Measurements from ENCODE around the gene RAB1A.
"Not testable (repeated sequence)": the region's sequence is repeated elsewhere in the genome, so short reads cannot be mapped to it uniquely, and the experiment has no call there.

RAB1A gene

DNA sequence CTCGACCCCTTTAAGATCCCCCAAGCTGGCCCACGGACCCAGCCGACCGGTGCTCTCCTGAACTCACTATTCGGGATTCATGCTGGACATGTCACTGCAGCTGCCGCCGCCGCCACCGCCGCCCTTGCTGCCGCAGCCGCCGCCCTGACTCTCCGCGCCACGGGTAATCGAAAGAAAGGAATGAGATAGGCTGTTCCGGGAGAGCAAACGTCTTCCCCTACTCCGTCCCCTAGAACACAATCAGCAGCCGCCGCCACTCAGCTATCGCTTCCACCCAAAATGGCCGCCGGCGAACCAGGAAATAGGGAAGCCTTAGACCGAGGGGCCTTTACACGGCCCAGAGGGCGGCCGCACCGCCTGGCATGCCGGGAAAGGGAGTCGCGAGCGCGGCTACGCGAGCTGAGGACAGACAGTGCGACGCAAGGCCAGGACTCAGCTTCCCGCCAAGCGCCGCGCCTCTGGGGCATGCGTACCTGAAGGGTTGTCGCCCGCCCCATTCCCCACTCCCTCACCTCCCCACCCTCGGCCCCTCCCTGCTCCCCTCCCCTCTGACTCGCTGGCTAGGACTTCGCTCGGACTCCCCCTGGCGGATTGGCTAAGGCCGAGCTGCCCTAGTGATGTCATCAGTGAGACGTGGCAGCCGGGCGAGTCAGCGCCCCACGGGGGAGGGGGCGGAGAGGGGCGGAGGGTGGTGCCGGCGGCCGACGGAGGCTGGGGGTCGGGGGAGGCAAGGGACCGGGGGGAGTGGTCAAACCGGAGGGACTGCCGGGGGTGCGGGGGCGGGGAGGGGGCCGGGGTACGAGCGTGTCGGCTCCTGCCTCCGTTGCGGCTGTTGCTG, at the start of gene RAB1A:
Gene RAB1A (minus strand): TSS at position 281 of the 838 bp plus-strand sequence. CDS start 191 bp downstream, at position 90.
- DNase-seq, result peak; percentile 99 to 100 (median 100)

DNA sequence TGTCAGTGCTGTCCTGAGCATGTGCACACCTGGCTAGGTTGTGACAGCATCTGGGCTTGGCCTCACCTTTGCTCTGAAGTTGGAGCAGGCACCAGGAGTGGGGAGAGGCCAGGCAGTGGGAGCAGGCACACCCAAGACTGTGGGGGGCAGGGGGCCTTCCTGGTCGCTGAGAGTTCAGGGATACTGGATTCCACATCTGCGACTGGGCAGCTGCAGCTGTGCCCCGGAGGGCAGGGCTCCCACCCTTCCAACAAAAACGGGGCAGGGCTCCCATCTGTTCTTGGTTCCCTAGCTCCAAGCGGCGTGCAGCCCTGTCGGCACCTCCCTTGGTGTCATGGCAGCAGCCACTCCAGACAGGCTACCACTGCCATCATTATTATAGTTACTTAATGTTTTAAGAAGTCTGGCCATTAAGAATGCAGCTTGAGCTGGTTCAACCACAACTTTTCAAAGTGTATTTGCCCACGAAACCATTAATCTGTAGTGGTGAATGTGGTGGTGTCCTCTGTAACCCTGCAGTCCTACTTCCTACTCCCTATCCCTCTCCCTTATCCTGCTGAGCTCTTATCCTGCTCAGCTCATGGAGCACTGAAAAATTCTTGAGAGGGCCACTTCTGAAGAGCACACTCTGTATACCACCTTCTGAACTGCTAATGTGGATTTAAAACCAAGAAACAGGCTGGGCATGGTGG, 48.0 kb upstream of the RAB1A start:
- no peak for DNase-seq

DNA sequence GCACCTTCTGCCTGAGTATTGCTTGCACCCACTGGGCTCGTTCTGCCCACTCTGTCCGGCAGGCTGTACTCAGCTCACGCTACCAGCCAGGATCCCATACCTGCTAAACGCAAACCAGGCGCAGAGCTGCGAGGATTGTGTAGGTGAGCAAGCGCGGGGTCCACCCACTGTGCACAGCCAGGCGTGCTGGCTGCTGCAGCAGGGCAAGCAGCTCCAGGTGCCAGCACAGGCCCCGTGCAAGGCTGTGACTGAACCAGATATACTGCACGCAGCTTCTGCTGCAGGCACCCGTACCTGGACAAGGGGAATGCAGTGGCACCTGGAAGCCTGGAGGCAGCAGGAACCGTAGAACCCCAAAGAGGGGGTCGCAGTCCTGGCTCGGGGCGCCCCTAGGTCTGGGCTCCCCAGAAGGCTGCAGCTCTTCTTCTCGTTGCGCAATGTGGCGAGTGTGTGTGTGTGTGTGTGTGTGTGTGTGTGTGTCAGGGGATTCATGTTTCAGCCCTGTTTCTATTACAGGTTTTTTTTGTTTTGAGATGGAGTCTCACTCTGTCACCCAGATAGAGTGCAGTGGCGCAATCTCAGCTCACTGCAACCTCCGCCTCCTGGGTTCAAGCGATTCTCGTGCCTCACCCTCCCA, 46.1 kb upstream of the RAB1A start:
- DNase-seq, result no peak

DNA sequence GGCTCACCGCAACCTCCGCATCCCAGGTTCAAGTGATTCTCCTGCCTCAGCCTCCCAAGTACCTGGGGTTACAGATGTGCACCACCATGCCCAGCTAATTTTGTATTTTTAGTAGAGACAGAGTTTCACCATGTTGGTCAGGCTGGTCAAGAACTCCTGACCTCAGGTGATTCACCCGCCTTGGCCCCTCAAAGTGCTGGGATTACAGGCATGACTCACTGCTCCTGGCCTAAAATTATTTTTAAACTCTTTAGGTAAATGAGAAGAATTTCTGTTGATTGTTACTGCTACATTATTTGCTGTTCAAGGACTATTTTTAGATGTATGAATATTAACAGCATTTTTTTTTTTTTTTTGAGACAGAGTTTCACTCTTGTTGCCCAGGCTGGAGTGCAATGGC, 44.1 kb upstream of the RAB1A start:
- DNase-seq, result not testable (repeated sequence)

DNA sequence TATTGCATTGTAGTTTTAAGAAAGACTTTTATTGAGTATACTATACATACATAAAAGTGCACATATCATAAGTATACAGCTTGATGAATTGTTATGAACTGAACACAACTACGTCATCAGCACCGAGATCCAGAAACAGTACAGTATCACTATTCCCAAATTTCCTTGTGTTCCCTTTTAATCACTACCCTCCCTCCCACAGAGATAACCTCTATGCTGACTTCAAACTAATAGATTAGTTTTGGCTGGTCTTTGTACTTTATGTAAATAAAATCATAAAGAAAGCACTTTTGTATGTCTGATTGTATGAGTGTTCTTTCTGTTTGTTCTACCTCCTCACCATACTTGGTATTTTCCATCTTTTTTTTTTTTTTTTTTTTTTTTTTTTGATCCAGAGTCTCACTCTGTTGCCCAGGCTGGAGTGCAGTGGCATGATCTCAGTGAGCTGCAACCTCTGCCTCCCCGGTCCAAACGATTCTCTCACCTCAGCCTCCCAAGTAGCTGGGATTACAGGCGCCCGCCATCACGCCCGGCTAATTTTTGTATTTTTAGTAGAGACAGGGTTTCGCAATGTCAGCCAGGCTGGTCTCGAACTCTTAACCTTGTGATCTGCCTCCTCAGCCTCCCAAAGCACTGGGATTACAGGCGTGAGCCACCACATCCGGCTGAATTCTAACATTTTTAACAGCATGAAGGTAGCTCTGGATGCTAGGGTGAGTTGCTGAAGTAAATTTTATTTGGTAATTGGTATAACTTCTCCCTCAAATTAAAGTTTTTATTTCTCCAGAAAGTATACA, 43.3 kb upstream of the RAB1A start:
- DNase-seq, result no peak

DNA sequence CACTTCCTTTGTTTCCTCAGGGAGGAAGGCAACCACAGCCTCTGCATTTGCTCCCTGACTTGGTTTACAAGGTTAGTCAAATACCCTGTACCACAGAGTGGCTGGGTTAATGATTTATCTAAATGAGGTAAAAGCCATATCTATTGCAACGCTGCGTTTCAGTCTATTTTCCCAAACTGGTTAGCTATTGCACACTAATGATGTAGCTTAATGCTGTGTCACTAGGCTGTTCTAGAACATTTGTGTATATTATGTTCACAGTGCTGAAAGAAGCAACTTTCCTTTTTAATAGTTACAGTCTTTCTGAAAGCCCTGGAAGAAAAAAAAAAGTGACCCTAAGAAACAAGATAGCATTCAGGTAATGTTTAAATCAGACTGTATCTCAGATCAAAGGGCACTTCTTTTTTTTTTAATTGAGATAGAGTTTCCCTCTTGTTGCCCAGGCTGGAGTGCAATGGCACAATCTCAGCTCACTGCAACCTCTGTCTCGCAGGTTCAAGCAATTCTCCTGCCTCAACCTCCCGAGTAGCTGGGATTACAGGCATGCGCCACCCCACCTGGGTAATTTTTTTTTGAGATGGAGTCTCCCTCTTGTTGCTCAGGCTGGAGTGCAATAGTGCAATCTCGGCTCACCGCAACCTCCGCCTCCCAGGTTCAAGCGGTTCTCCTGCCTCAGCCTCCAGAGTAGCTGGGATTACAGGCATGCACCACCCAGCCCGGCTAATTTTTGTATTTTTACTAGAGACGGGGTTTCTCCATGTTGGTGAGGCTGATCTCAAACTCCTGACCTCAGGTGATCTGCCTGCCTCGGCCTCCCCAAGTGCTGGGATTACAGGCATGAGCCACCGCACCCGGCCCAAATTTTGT, 40.9 kb upstream of the RAB1A start:
- not testable (repeated sequence) for DNase-seq

DNA sequence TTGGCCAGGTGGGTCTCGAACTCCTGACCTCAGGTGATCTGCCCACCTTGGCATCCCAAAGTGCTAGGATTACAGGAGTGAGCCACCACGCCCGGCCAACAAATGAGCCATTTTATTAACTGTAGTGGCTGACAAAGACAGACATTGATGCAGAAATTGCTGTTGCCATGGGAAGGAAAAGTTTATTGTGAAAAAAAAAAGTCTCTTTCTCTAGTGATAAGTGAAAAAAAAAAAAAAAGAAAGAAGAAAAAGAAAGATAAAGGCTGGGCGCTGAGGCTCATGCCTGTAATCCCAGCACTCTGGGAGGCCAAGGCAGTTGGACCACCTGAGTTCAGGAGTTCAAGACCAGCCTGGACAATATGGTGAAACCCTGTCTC, 39.8 kb upstream of the RAB1A start:
- no peak for DNase-seq

DNA sequence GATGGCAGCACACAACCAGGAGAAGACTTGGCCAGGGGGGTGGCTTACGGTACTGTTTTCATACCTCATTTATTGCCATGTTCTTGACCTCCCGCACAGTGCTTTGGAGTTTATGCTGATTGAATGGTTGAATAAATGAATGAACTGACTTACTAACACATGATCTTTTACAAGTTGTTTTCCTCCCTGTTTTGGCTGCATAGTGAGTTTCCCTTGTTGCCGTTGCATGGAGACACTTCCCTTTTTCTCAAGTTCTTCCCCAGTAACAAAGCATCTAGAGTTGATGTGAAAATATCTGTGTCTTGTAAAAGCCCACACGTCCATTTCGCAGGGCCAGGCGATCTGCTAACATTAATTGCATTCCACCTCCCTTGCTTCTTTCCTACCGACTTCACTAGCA, 35.7 kb upstream of the RAB1A start:
- DNase-seq, result peak; percentile 70 to 86 (median 84)

DNA sequence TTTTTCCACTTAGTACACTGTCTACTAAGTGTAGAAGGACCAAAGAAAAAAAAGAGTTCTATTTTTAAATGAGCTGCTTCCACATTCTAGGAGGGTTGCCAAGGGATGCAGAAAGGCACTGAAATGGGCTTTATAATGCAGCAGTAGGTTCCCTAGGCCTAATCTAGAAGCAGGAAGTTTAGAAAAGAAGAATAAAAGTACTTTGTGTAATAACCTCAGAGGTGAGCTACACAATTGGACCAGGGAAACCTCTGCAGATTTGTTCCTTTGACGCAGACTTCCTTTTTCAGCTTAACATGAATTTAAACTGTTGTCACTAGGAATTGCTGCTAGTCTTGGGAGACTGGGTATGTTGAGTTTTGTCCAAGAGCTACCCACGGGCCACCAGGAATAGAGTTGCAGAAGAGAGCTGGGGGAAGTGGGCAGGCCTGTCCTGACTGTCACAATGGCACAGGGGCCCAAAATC, 34.6 kb upstream of the RAB1A start:
- DNase-seq, result peak; percentile 29 to 32 (median 29)

DNA sequence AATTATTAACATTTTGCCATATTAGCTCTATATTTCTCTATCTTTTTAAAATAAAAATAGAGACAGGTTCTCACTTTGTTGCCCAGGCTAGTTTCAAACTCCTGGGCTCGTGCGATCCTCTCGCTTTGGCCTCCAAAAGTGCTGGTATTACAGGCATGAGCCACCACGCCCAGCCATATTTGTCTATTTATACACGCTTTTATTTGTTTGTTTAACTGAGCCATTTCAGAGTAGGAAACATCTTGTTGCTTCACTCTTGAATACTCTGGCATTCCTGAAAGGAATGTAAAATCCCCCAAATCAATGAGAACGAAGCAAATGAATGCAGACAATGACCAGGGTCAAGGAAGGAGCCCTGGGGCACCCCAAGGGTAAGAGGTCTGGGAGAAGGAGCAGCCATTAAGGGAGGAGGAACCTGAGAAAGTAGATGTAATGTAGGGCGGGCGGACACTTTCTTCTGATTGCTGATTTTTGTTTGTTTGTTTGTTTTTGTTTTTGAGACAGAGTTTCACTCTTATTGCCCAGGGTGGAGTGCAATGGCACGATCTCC, 31.7 kb upstream of the RAB1A start:
- DNase-seq, result no peak

DNA sequence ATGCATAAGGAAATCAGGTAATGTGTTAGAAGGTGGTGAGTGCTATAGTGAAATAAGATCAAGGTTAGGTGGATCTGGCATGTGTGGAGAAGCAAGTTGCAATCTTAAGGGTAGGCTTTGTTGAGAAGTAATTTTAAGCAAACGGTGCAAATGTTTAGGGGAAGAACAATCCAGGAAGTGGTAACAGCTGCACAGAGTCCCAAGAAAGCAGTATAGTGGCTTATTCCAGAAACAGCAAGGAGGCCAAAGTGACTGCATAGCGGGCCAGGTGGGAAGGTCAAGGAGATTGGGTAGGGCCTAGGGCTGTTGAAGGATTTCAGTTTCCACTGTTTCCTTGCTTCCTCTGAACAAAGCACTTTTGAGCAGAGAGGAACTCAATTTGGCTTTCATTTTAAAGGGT, 30.0 kb upstream of the RAB1A start:
- DNase-seq, result peak; percentile 32 to 44 (median 41)

DNA sequence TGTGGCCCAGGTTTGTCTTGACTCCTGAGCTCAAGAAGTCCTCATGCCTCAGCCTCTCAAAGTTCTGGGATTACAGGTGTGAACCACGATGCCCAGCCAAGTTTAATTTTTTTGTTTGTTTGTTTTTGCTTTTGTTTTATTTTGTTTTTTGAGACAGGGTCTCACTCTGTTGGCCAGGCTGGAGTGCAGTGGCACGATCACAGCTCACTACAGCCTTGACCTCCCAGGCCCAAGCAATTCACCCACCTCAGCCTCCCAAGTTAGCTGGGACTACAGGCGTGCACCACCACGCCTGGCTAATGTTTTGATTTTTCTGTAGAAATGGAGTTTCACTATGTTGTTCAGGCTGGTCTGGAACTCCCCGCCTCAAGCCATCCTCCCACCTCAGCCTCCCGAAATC, 29.4 kb upstream of the RAB1A start:
- DNase-seq, result no peak

DNA sequence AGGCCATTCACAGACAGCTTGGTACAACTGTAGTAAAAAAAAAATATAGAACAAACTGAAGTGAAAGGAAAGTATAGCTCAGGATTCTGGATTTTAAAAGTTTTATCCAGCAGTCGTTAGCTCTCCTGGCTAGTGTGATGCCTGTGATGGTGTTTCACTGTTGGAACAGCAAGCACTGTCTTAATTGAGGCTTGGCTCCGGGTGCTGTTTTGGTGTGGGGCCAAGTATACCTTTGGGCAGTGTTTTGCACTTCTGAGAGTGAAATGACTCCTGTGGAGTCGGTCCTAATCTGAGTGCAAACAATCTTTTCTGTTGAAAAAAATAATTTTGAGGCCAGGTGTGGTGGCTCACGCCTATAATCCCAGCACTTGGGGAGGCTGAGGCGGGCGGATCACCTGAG, 28.7 kb upstream of the RAB1A start:
- no peak for DNase-seq

DNA sequence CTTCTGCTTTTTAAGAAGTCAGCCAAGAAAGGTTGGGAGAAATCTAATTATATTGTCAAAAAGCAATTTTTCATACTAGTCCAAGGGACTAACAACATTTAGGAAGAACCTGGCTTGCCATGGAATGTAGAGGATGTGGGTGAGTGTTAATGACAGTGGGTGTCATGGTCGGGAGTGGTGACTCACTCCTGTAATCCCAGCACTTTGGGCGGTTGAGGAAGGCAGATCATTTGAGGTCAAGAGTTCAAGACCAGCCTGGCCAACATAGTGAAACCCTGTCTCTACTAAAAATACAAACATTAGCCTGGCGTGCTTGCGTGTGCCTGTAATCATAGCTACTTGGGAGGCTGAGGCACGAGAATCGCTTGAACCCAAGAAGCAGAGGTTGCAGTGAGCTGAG, 27.9 kb upstream of the RAB1A start:
- peak; percentile 27 to 29 (median 28) for DNase-seq

DNA sequence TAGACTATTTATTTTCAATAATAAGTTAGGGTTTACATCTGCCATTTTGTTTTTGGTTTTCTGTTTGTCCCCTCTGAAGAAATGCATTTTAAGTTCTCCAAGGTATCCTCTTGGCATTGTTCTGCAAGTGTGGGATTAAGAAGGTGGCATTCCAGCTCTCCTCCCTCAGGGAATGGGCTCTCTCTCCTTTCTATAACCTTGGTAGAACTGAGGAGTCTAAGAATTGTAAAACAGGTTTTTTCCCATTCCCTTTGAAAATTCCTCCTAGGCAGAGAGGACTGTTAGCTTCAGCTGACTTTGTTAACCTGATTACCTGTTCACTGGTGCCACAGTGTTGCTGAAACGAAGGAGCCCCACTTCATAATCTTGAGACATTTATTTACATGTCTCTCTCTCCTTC, 26.1 kb upstream of the RAB1A start:
- no peak for DNase-seq

DNA sequence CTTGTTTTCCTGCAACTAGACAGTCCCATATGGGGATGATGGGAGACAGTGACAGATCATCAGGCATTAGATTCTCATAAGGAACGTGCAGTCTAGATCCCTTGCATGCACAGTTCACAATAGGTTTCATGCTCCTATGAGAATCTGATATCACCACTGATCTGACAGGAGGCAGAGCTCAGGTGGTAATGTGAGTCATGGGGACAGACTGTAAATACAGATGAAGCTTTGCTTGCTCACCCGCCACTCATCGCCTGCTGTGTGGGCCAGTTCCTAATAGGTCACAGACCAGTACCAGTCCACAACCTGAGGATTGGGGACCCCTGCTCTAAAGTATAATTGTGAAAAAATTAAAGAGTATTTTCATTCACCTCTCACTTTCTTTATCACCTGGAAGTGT, 23.6 kb upstream of the RAB1A start:
- DNase-seq, result no peak

DNA sequence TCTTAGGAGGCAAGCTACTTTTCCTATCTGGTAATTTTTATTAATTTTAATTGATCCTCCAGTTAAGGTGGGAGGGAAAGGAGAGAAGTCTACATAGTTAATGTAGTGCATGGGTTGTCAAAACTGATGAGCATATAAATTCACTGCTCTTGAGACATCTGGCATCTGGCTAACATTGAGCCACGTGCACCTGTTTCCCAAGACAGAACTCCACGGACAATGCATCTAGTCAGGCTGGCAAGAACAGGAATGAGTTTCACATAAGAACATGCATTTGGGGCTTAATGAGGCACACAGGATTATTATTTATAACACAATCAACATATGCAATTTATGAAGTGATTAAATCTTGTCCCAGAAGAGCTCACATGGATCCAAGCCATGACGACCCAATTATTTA, 16.2 kb upstream of the RAB1A start:
- no peak for DNase-seq

DNA sequence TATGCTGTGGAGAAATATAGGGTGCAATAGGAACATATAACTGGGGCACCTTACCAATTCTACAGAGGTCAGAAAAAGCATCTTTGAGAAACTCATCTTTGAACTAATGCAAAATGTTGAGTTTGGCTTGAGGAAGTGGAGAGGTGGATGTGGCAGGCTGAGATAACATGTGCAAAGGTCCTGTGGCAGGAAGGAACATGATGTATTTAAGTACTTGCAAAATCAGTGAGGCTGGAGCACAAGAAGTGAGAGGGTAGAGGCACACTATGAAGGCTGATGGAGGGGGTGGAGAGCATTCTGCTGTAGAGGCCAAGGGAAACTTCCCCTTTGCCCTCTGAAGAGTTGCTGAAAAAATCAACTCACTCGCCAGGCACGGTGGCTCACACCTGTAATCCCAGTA, 14.7 kb upstream of the RAB1A start:
- DNase-seq, result no peak

DNA sequence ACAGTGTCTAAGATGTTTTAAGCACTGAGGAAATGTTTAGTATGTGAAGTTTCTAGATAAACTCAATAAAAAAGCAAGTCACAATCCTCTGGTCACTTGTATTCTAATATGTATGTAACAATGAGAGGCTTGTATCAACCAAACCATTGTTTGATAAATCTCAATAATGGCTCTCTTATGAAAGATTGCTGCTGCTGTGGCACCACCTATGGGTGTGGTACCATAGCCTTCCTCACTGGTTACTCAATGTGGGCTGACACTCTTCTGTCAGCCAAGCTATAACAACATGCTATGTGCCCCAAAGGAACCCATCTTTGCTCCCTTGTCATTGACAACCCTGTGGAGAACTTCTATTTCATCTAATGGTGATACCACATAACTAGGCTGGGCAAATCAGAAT, 12.6 kb upstream of the RAB1A start:
- peak in 2 of 3 donors; percentile 26 to 27 for DNase-seq

DNA sequence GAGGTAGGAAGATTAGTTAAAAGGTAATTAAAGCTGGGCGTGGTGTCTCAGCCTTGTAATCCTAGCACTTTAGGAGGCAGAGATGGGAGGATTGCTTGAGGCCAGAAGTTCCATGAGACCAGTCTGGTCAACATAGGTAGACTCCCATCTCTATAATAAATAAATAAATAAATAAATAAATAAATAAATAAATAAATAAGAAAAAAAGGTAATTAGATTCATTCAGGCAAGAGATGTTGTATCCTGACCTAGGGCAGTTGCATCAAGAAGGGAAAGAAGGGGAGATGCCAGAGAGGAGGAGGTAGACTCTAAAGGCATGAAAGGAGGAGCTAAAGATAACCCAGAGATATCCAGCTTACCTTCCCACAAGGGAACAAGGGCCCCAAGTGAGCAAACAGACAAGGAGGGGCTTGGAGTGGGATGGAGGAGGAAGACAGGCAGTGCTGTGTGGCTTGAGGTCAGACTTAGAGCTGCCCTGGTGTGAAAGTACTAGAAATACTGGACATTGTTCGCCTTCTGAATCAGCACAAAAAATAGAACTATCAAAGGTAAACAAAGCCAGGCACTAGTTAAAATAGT, 7.4 kb upstream of the RAB1A start:
- no peak for DNase-seq

DNA sequence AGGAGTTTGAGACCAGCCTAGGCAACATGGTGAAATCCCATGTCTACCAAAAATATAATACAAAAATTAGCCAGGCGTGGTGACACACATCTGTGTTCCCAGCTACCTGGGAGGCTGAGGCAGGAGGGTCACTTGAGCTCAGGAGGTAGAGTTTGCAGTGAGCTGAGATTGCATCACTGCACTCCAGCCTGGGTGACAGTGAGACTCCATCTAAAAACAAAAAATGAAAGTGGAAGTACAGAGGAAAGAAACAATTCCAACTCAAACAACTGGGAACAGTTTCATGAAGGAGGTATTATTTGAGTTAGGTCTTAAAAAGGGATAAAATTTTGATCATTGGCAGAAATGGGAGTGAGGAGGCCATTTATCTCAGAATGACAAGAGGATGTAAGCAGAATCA, 6.3 kb upstream of the RAB1A start:
- DNase-seq, result no peak

Measured in suppressor macrophage treated with lipopolysaccharide for 1 hour (primary cell).